ENCODE measurements around the gene LAMTOR2. TPM values are rescaled to one million over a fixed set of nuclear protein-coding genes. Genes with fewer than 3 reads are reported as not detected.

Gene LAMTOR2
- total and polyA plus RNA-seq, 5 donors from 2014 or later, result 20.2 to 162 (median 118) TPM

- no peak for ATAC-seq (ENCODE audit: low read depth in 2 of 2)
- Mint-ChIP-seq H3K4me1 (peaks cover 0 to 7% (median 5%) of the 10 kb centered on the region in 4 donors), H3K27ac (no peak overlapping the region)
These were observed 11.8 kb upstream of the LAMTOR2 start for GRCh38 chr1:156042828-156043227.

GRCh38 chr1:156045076-156045475 is 9.5 kb upstream of the LAMTOR2 start:
- Mint-ChIP-seq H3K4me3 (no peak overlapping the region), H3K36me3 (peaks cover 38% of the 10 kb centered on the region), H3K9me3 (no peaks in the 10 kb centered on the region), H3K4me1 (peaks cover 5 to 8% (median 6%) of the 10 kb centered on the region in 4 donors), H3K27me3 (no peaks in the 10 kb centered on the region), H3K27ac (peak overlapping the region in 2 of 3 donors; percentile 27)
- H3K4me1 ChIP-seq (ENCODE audit: control insufficient read depth, insufficient read depth, low read length, poor library complexity, severe bottlenecking), result no peaks in the 10 kb centered on the region
- no peak for DNase-seq
- no peaks in the 10 kb centered on the region for H3K27me3 ChIP-seq (ENCODE audit: control insufficient read depth, insufficient read depth, low read length)
- no peak overlapping the region for H3K27ac ChIP-seq (ENCODE audit: insufficient read depth, low read length, poor library complexity, severe bottlenecking)
- no peaks in the 10 kb centered on the region for H3K9me3 ChIP-seq (ENCODE audit: control insufficient read depth in 2 of 2, low read length in 2 of 2)
- H3K4me3 ChIP-seq (ENCODE audit: low read depth, low read length), result no peak overlapping the region
- ATAC-seq (ENCODE audit: low read depth in 2 of 2), result no peak
- peaks cover 18% of the 10 kb centered on the region for H3K36me3 ChIP-seq (ENCODE audit: control insufficient read depth, insufficient read depth, low read length)

More at GRCh38 chr1:156042828-156043227, 11.8 kb upstream of the LAMTOR2 start:
- H3K9me3 Mint-ChIP-seq, result no peaks in the 10 kb centered on the region
- peaks cover 30% of the 10 kb centered on the region for H3K36me3 Mint-ChIP-seq
- no peak overlapping the region for H3K4me3 Mint-ChIP-seq
- Histone ChIP-seq H3K9me3 (ENCODE audit: control insufficient read depth in 2 of 2, low read length in 2 of 2) (no peaks in the 10 kb centered on the region), H3K4me1 (ENCODE audit: control insufficient read depth, insufficient read depth, low read length, poor library complexity, severe bottlenecking) (no peaks in the 10 kb centered on the region), H3K36me3 (ENCODE audit: control insufficient read depth, insufficient read depth, low read length) (peaks cover 18% of the 10 kb centered on the region), H3K27me3 (ENCODE audit: control insufficient read depth, insufficient read depth, low read length) (no peaks in the 10 kb centered on the region), H3K4me3 (ENCODE audit: low read depth, low read length) (no peak overlapping the region), H3K27ac (ENCODE audit: insufficient read depth, low read length, poor library complexity, severe bottlenecking) (no peak overlapping the region)
- H3K27me3 Mint-ChIP-seq, result no peaks in the 10 kb centered on the region
- no peak for DNase-seq

- Mint-ChIP-seq H3K27ac (no peak overlapping the region), H3K4me3 (peak overlapping the region in 1 of 4 donors; percentile 45), H3K27me3 (no peaks in the 10 kb centered on the region), H3K9me3 (no peaks in the 10 kb centered on the region), H3K36me3 (peaks cover 20% of the 10 kb centered on the region), H3K4me1 (peaks cover 13 to 23% (median 17%) of the 10 kb centered on the region in 4 donors)
- Histone ChIP-seq H3K36me3 (ENCODE audit: control insufficient read depth, insufficient read depth, low read length) (peaks cover 3% of the 10 kb centered on the region), H3K27me3 (ENCODE audit: control insufficient read depth, insufficient read depth, low read length) (no peaks in the 10 kb centered on the region), H3K27ac (ENCODE audit: insufficient read depth, low read length, poor library complexity, severe bottlenecking) (no peak overlapping the region), H3K4me1 (ENCODE audit: control insufficient read depth, insufficient read depth, low read length, poor library complexity, severe bottlenecking) (no peaks in the 10 kb centered on the region), H3K9me3 (ENCODE audit: control insufficient read depth in 2 of 2, low read length in 2 of 2) (no peaks in the 10 kb centered on the region), H3K4me3 (ENCODE audit: low read depth, low read length) (no peak overlapping the region)
- ATAC-seq (ENCODE audit: low read depth in 2 of 2) (no peak), DNase-seq (no peak)
These were observed 5.8 kb upstream of the LAMTOR2 start for GRCh38 chr1:156048663-156049258.

- Histone ChIP-seq H3K27me3 (ENCODE audit: control insufficient read depth, insufficient read depth, low read length) (no peaks in the 10 kb centered on the region), H3K4me3 (ENCODE audit: low read depth, low read length) (no peak overlapping the region), H3K36me3 (ENCODE audit: control insufficient read depth, insufficient read depth, low read length) (peaks cover 3% of the 10 kb centered on the region), H3K27ac (ENCODE audit: insufficient read depth, low read length, poor library complexity, severe bottlenecking) (no peak overlapping the region), H3K9me3 (ENCODE audit: control insufficient read depth in 2 of 2, low read length in 2 of 2) (no peaks in the 10 kb centered on the region), H3K4me1 (ENCODE audit: control insufficient read depth, insufficient read depth, low read length, poor library complexity, severe bottlenecking) (peaks cover 11% of the 10 kb centered on the region)
- Mint-ChIP-seq H3K4me1 (peaks cover 11 to 29% (median 19%) of the 10 kb centered on the region in 4 donors), H3K27ac (no peak overlapping the region), H3K4me3 (peak overlapping the region in 2 of 4 donors; percentile 10 to 49), H3K9me3 (no peaks in the 10 kb centered on the region), H3K36me3 (peaks cover 10% of the 10 kb centered on the region), H3K27me3 (no peaks in the 10 kb centered on the region)
- DNase-seq (no peak), ATAC-seq (ENCODE audit: low read depth in 2 of 2) (no peak)
These were observed 4.2 kb upstream of the LAMTOR2 start for GRCh38 chr1:156050376-156050775.

GRCh38 chr1:156051011-156051725 is 3.4 kb upstream of the LAMTOR2 start:
- peak overlapping the region in 1 of 3 donors; percentile 20 for H3K27ac Mint-ChIP-seq
- H3K27me3 Mint-ChIP-seq, result no peaks in the 10 kb centered on the region
- Histone ChIP-seq H3K27me3 (ENCODE audit: control insufficient read depth, insufficient read depth, low read length) (no peaks in the 10 kb centered on the region), H3K4me1 (ENCODE audit: control insufficient read depth, insufficient read depth, low read length, poor library complexity, severe bottlenecking) (peaks cover 19% of the 10 kb centered on the region), H3K27ac (ENCODE audit: insufficient read depth, low read length, poor library complexity, severe bottlenecking) (no peak overlapping the region), H3K36me3 (ENCODE audit: control insufficient read depth, insufficient read depth, low read length) (peaks cover 3% of the 10 kb centered on the region), H3K9me3 (ENCODE audit: control insufficient read depth in 2 of 2, low read length in 2 of 2) (no peaks in the 10 kb centered on the region), H3K4me3 (ENCODE audit: low read depth, low read length) (no peak overlapping the region)
- ATAC-seq (ENCODE audit: low read depth in 2 of 2), result no peak
- peaks cover 14 to 34% (median 23%) of the 10 kb centered on the region in 4 donors for H3K4me1 Mint-ChIP-seq
- peaks cover 9% of the 10 kb centered on the region for H3K36me3 Mint-ChIP-seq
- DNase-seq, result no peak
- H3K9me3 Mint-ChIP-seq, result no peaks in the 10 kb centered on the region
- peak overlapping the region; percentile 23 to 97 (median 52) for H3K4me3 Mint-ChIP-seq

- H3K4me3 Mint-ChIP-seq, result peak overlapping the region; percentile 85 to 97 (median 93)
- H3K9me3 Mint-ChIP-seq, result no peaks in the 10 kb centered on the region
- Histone ChIP-seq H3K9me3 (ENCODE audit: control insufficient read depth in 2 of 2, low read length in 2 of 2) (no peaks in the 10 kb centered on the region), H3K27ac (ENCODE audit: insufficient read depth, low read length, poor library complexity, severe bottlenecking) (peak overlapping the region; percentile 67), H3K4me1 (ENCODE audit: control insufficient read depth, insufficient read depth, low read length, poor library complexity, severe bottlenecking) (peaks cover 22% of the 10 kb centered on the region), H3K36me3 (ENCODE audit: control insufficient read depth, insufficient read depth, low read length) (peaks cover 6% of the 10 kb centered on the region), H3K27me3 (ENCODE audit: control insufficient read depth, insufficient read depth, low read length) (no peaks in the 10 kb centered on the region), H3K4me3 (ENCODE audit: low read depth, low read length) (peak overlapping the region; percentile 49)
- ATAC-seq (ENCODE audit: low read depth in 2 of 2) (peak; percentile 22 to 26), DNase-seq (peak; percentile 56 to 72 (median 67))
- H3K36me3 Mint-ChIP-seq, result peaks cover 9% of the 10 kb centered on the region
- H3K4me1 Mint-ChIP-seq, result peaks cover 14 to 42% (median 28%) of the 10 kb centered on the region in 4 donors
- peak overlapping the region; percentile 66 to 89 (median 89) for H3K27ac Mint-ChIP-seq
- no peaks in the 10 kb centered on the region for H3K27me3 Mint-ChIP-seq
These were observed 1.5 kb upstream of the LAMTOR2 start for GRCh38 chr1:156052862-156053767.

GRCh38 chr1:156053768-156054499 is 648 bp upstream of the LAMTOR2 start, which contains the start of gene UBQLN4:
TSS of gene UBQLN4 (minus strand) at chr1:156053798. CDS start at chr1:156053701, 97 bp downstream.
- H3K27ac ChIP-seq (ENCODE audit: insufficient read depth, low read length, poor library complexity, severe bottlenecking), result peak within 1 kb of the TSS; percentile 85

More at GRCh38 chr1:156053768-156054499, 648 bp upstream of the LAMTOR2 start, which contains the start of gene UBQLN4:
- Mint-ChIP-seq H3K36me3 (peaks cover 9% of the 10 kb centered on the region), H3K4me1 (peaks cover 14 to 42% (median 28%) of the 10 kb centered on the region in 4 donors), H3K27ac (peak within 1 kb of the TSS; percentile 86 to 95 (median 93)), H3K27me3 (no peaks in the 10 kb centered on the region), H3K9me3 (no peaks in the 10 kb centered on the region), H3K4me3 (peak within 1 kb of the TSS; percentile 93 to 97 (median 95))
- peak; percentile 81 to 90 (median 82) for DNase-seq
- Histone ChIP-seq H3K4me3 (ENCODE audit: low read depth, low read length) (peak within 1 kb of the TSS; percentile 97), H3K4me1 (ENCODE audit: control insufficient read depth, insufficient read depth, low read length, poor library complexity, severe bottlenecking) (peaks cover 22% of the 10 kb centered on the region), H3K36me3 (ENCODE audit: control insufficient read depth, insufficient read depth, low read length) (peaks cover 5% of the 10 kb centered on the region), H3K9me3 (ENCODE audit: control insufficient read depth in 2 of 2, low read length in 2 of 2) (no peaks in the 10 kb centered on the region), H3K27me3 (ENCODE audit: control insufficient read depth, insufficient read depth, low read length) (no peaks in the 10 kb centered on the region)
- ATAC-seq (ENCODE audit: low read depth in 2 of 2), result peak; percentile 66 to 72
